Psoas muscle (tissue), 8 donors: ENCODE data around the gene HAUS8. TPM values are rescaled to one million over a fixed set of nuclear protein-coding genes. Genes with fewer than 3 reads are reported as not detected.
A peak's percentile ranks its signal among the peaks of the same experiment; 100 is the strongest.

ENCODE experiments used
- ATAC-seq, 4 donors: fragments of 200-7000 bp; cut with Tn5 transposase; one replicate each; pipeline ENCODE4 v1.9.1; 2020; ENCODE audit warnings: moderate library complexity in 3 of 4, mild to moderate bottlenecking in 2 of 4
- DNase-seq, 2 donors: peaks; one replicate each; pipeline ENCODE4 v3.0.0-alpha.2; 2020
- H3K27ac ChIP-seq: fragments of 200-600 bp; one replicate; pipeline ENCODE4 v1.8.0; 2022
- H3K27me3 ChIP-seq, 3 donors: fragments of 200-600 bp in 1 of 3; one replicate each; pipeline versions ENCODE4 v1.6.1 to v1.8.0; 2013 to 2022; ENCODE audit warnings: low read length in 2 of 3, mild to moderate bottlenecking in 2 of 3, moderate library complexity in 1 of 3; ENCODE audit not compliant: insufficient read depth in 3 of 3
- H3K36me3 ChIP-seq, 2 donors: fragments of 200-600 bp in 1 of 2; one replicate each; pipeline versions ENCODE4 v1.6.1 to v1.8.0; 2013 to 2022; ENCODE audit warnings: low read depth in 1 of 2, mild to moderate bottlenecking in 1 of 2, moderate library complexity in 1 of 2; ENCODE audit not compliant: insufficient read depth in 1 of 2
- H3K4me1 ChIP-seq: fragments of 200-600 bp; one replicate; pipeline ENCODE4 v1.8.0; 2022
- H3K4me3 ChIP-seq: fragments of 200-600 bp; one replicate; pipeline ENCODE4 v1.8.0; 2022; ENCODE audit warnings: mild to moderate bottlenecking
- H3K9me3 ChIP-seq: fragments of 200-600 bp; one replicate; pipeline ENCODE4 v1.8.0; 2022
- WGBS, 3 donors: extraction: QIAGEN DNeasy Blood & Tissue Kit; methylation state at CpG; one replicate each; pipeline versions ENCODE4 v1.1.6 to v1.1.7; 2013; 5-methylcytosine and 5-hydroxymethylcytosine counted together
- intact Hi-C, 2 donors: fragments of 100-400 bp; cut with DNase I; formaldehyde crosslinking; loops; one replicate each; pipeline versions ENCODE4 v1.11.0 to v1.14.2; 2022
- polyA plus RNA-seq, 3 donors: library from polyadenylated mRNA; stranded (reverse); fragments of 200-250 nt; gene quantifications; one replicate each; pipeline ENCODE4 v1.2.3, GENCODE V29; 2013
- total RNA-seq, 4 donors: library from RNA; stranded (reverse); fragmentation: NEBNext Ultra II Directional in 2 of 4; extraction: Animal tissue kit (Norgen Biotek cat#: 25700) in 2 of 4; gene quantifications; one replicate each; pipeline versions ENCODE4 v1.2.1 to v1.2.4, GENCODE V29; 2021 to 2023
- TF ChIP-seq, protein P1 (sequence below): fragments of 200-600 bp; IDR thresholded peaks from one replicate; pipeline ENCODE4 v1.8.0; 2022; ENCODE audit warnings: antibody characterized with exemption
- donor health status: healthy with polysubstance abuse.
- donor health status: DM: no; HTN: no; CAD: no; lungs with moderate emphysema.
- donor health status: Bipolar disorder and iron deficiency.
- donor health status: healthy.
- donor health status: DM: yes; HTN: yes; CAD: no.
- donor health status: DM: no; HTN: no; CAD: no.
- donor health status: DM: no; HTN: no; CAD: no.
- donor health status: DM: yes; HTN: yes; CAD: no.

HAUS8 gene
- total and polyA plus RNA-seq, 7 donors = 1.8 to 5.9 (median 4.2) TPM

DNA sequence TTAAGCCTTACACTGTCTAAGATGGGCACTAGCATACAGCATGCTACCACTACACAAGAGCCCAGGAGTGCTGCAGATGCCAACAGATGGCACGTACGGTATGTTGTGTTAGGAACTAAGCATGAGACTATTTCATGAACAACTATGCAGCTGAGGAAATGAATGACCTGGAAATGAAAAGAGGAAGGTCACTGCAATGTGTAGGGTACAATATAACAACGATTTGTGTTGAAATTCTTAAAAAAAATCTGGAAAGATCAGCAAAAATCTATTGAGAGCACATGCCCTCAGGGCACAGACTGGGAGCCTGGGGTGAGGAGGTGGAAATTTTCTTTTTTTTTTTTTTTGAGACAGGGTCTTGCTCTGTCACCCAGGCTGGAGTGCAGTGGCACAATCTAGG is 14.4 kb downstream of the HAUS8 start:
- Histone ChIP-seq H3K27me3 (no peaks in the 10 kb centered on the region), H3K9me3 (peaks cover 9% of the 10 kb centered on the region), H3K4me1 (no peaks in the 10 kb centered on the region), H3K4me3 (no peak overlapping the region), H3K36me3 (peaks cover 0 to 27% of the 10 kb centered on the region in 2 donors), H3K27ac (no peak overlapping the region)
- ATAC-seq (no peak), DNase-seq (no peak)
- 91 to 95% (median 94%) methylated on average over 3 of the region's 3 CpGs for WGBS, 3 donors
- TF ChIP-seq, protein P1, sequence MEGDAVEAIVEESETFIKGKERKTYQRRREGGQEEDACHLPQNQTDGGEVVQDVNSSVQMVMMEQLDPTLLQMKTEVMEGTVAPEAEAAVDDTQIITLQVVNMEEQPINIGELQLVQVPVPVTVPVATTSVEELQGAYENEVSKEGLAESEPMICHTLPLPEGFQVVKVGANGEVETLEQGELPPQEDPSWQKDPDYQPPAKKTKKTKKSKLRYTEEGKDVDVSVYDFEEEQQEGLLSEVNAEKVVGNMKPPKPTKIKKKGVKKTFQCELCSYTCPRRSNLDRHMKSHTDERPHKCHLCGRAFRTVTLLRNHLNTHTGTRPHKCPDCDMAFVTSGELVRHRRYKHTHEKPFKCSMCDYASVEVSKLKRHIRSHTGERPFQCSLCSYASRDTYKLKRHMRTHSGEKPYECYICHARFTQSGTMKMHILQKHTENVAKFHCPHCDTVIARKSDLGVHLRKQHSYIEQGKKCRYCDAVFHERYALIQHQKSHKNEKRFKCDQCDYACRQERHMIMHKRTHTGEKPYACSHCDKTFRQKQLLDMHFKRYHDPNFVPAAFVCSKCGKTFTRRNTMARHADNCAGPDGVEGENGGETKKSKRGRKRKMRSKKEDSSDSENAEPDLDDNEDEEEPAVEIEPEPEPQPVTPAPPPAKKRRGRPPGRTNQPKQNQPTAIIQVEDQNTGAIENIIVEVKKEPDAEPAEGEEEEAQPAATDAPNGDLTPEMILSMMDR = no peak
- intact Hi-C loops = no loop called here

DNA sequence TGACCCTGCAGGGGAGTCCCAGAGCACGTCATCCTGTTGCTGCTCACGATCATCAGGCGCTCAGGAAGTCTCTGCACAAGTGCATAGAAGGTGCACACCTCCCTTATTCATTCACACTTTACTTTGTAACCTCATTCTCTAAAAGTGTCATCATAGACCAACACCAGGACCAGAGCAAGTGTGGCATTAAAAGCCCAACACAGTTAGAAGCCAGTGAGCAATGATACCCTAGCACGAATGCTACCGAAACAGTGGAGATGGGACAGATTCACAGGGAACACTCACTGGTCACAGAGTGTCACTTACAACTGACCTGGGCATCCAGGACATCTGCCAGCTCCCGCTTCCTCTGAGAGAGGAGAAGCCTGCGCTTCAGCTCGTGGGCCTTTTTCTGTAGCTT is 17.0 kb downstream of the HAUS8 start:
- intact Hi-C loops = loop anchor here in 1 of 2 donors (10.0 kb wide), 1 partner anchor 343 kb away; the partner anchor contains the start of gene NWD1
- DNase-seq (no peak), ATAC-seq (no peak)
- Histone ChIP-seq H3K27ac (no peak overlapping the region), H3K36me3 (peaks cover 0 to 45% of the 10 kb centered on the region in 2 donors), H3K4me1 (no peaks in the 10 kb centered on the region), H3K27me3 (no peaks in the 10 kb centered on the region), H3K4me3 (no peak overlapping the region), H3K9me3 (peaks cover 9% of the 10 kb centered on the region)
- WGBS, 3 donors = 97 to 99% (median 97%) methylated on average over 8 of the region's 8 CpGs
- TF ChIP-seq, protein P1 = no peak

- ATAC-seq (no peak), DNase-seq (no peak)
- Histone ChIP-seq H3K4me3 (no peak overlapping the region), H3K27me3 (no peaks in the 10 kb centered on the region), H3K4me1 (no peaks in the 10 kb centered on the region), H3K36me3 (peaks cover 0 to 52% of the 10 kb centered on the region in 2 donors), H3K9me3 (peaks cover 9% of the 10 kb centered on the region), H3K27ac (no peak overlapping the region)
- TF ChIP-seq, protein P1 = no peak
- 91 to 95% (median 94%) methylated on average over 15 of the region's 15 CpGs for WGBS, 3 donors
- intact Hi-C loops = loop anchor here in 1 of 2 donors (10.0 kb wide), 1 partner anchor 341 kb away; the partner anchor contains the start of gene NWD1
Measured at GRCh38 chr19:17055636-17056035, 19.6 kb downstream of the HAUS8 start.

DNA sequence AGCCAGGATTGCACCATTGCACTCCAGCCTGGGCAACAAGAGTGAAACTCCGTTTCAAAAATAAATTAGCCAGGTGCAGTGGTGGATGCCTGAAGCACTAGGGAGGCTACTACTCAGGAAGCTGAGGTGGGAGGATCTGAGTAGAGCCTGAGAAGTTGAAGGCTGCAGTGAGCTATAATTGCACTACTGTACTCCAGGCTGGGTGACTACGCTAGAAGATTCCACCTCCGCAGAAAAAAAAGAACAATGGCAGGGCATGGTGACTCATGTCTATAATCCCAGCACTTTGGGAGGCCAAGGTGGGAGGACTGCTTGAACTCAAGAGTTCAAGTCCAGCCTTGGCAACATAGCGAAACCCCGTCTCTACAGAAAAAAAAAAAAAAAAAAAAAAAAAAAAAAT is 20.5 kb downstream of the HAUS8 start:
- 91 to 99% (median 95%) methylated on average over 5 of the region's 5 CpGs for WGBS, 3 donors
- Histone ChIP-seq H3K27me3 (no peaks in the 10 kb centered on the region), H3K9me3 (peaks cover 9% of the 10 kb centered on the region), H3K4me1 (no peaks in the 10 kb centered on the region), H3K27ac (no peak overlapping the region), H3K4me3 (no peak overlapping the region), H3K36me3 (peaks cover 0 to 59% of the 10 kb centered on the region in 2 donors)
- TF ChIP-seq, protein P1 = no peak
- ATAC-seq (no peak), DNase-seq (no peak)
- intact Hi-C loops = loop anchor here in 1 of 2 donors (5.0 to 10.0 kb wide), 2 partner anchors 282 to 340 kb away; partner anchors contain the start of gene NWD1

- no peak for DNase-seq
- 64 to 67% (median 66%) methylated on average over 8 of the region's 8 CpGs for WGBS, 3 donors
- Histone ChIP-seq H3K4me3 (no peak overlapping the region), H3K9me3 (no peaks in the 10 kb centered on the region), H3K36me3 (peaks cover 0 to 49% of the 10 kb centered on the region in 2 donors), H3K27ac (no peak overlapping the region), H3K4me1 (no peaks in the 10 kb centered on the region), H3K27me3 (no peaks in the 10 kb centered on the region)
- intact Hi-C loops = loop anchor here (1.0 to 10.0 kb wide), 3 partner anchors 280 to 338 kb away; partner anchors contain the start of gene NWD1 (in 1 of the 2)
- TF ChIP-seq, protein P1 = peak; percentile 58
- ATAC-seq = peak in 2 of 4 donors; percentile 28 to 41
Measured at GRCh38 chr19:17052439-17052838, 22.8 kb downstream of the HAUS8 start.
